OCI-LY1 (cell line): ENCODE results near the gene CHST15.

Source experiments
- H2AFZ ChIP-seq: fragments of 200-600 bp; sonication (generic), shearing (Covaris generic); 2 replicates; pipeline ENCODE4 v1.6.0; 2014; ENCODE audit warnings: antibody characterized with exemption, mild to moderate bottlenecking, low read length
- H3F3A ChIP-seq: fragments of 200-600 bp; sonication (generic), shearing (Covaris generic); 2 replicates; pipeline ENCODE4 v1.6.0; 2014; ENCODE audit warnings: mild to moderate bottlenecking, antibody characterized with exemption, low read length, moderate library complexity; ENCODE audit not compliant: insufficient read depth
- H3K27ac ChIP-seq: fragments of 200-600 bp; sonication (generic); 2 replicates; pipeline ENCODE4 v1.5.1; 2014; ENCODE audit warnings: low read length, mixed run types, mild to moderate bottlenecking, low read depth; ENCODE audit not compliant: poor library complexity, severe bottlenecking
- H3K27me3 ChIP-seq: fragments of 200-600 bp; sonication (generic); 2 replicates; pipeline ENCODE4 v1.6.0; 2014; ENCODE audit warnings: antibody characterized with exemption, mild to moderate bottlenecking, low read length, moderate library complexity; ENCODE audit not compliant: insufficient read depth
- H3K36me3 ChIP-seq: fragments of 200-600 bp; sonication (generic); 2 replicates; pipeline ENCODE4 v1.6.1; 2014; ENCODE audit warnings: mild to moderate bottlenecking, antibody characterized with exemption, low read length, moderate library complexity, mixed read lengths; ENCODE audit not compliant: insufficient read depth
- H3K4me1 ChIP-seq: fragments of 200-600 bp; sonication (generic); 2 replicates; pipeline ENCODE4 v1.5.1; 2014; ENCODE audit warnings: mild to moderate bottlenecking, low read length, moderate library complexity; ENCODE audit not compliant: insufficient read depth, severe bottlenecking
- H3K4me2 ChIP-seq: fragments of 200-600 bp; sonication (generic), shearing (Covaris generic); 2 replicates; pipeline ENCODE4 v1.6.1; 2014; ENCODE audit warnings: low read length
- H3K4me3 ChIP-seq: fragments of 200-600 bp; sonication (generic); 2 replicates; pipeline ENCODE4 v1.5.1; 2014; ENCODE audit warnings: low read length, low read depth, mild to moderate bottlenecking, mixed read lengths; ENCODE audit not compliant: poor library complexity, severe bottlenecking
- H3K79me2 ChIP-seq: fragments of 200-600 bp; shearing (Covaris generic); 2 replicates; pipeline ENCODE4 v1.6.1; 2016; ENCODE audit warnings: mixed run types, low read length, mixed read lengths; ENCODE audit not compliant: insufficient read depth
- H3K9ac ChIP-seq: fragments of 200-600 bp; sonication (generic), shearing (Covaris generic); 2 replicates; pipeline ENCODE4 v1.6.1; 2014; ENCODE audit warnings: mild to moderate bottlenecking, low read length, mixed read lengths
- H3K9me2 ChIP-seq: fragments of 200-600 bp; sonication (generic), shearing (Covaris generic); 2 replicates; pipeline ENCODE4 v1.6.1; 2014; ENCODE audit warnings: low read depth, mild to moderate bottlenecking, low read length, mixed read lengths
- H3K9me3 ChIP-seq: fragments of 200-600 bp; shearing (Covaris generic); 2 replicates; pipeline ENCODE4 v1.6.1; 2014; ENCODE audit warnings: low read length, mixed read lengths
- H4K20me1 ChIP-seq: fragments of 200-600 bp; sonication (generic), shearing (Covaris generic); 2 replicates; pipeline ENCODE4 v1.6.0; 2016; ENCODE audit warnings: mild to moderate bottlenecking, low read length; ENCODE audit not compliant: insufficient read depth
- CTCF ChIP-seq: fragments of 200-600 bp; sonication (generic), shearing (Covaris generic); IDR thresholded peaks from 2 replicates; pipeline ENCODE4 v1.5.1; 2017; ENCODE audit warnings: mild to moderate bottlenecking, antibody characterized with exemption, low read length, moderate library complexity, mixed read lengths
- EZH2 ChIP-seq: fragments of 200-600 bp; sonication (generic), shearing (Covaris generic); IDR thresholded peaks from 2 replicates; pipeline ENCODE4 v1.8.0; 2017; ENCODE audit warnings: borderline replicate concordance, mixed run types, mild to moderate bottlenecking, antibody characterized with exemption, low read length, moderate library complexity, mixed read lengths

The CHST15 gene

GRCh38 chr10:123991611-123992570, 101.5 kb downstream of the CHST15 start:
- H3K4me1 ChIP-seq: peaks cover 22% of the 10 kb centered on the region
- H2AFZ ChIP-seq: no peak overlapping the region
- H3K79me2 ChIP-seq: no peaks in the 10 kb centered on the region
- no peaks in the 10 kb centered on the region for H3K9me3 ChIP-seq
- no peak overlapping the region for H3K4me2 ChIP-seq
- 0 out of 2 replicates have a peak, but pooled peaks cover 4% of the 10 kb centered on the region for H3K27me3 ChIP-seq
- no peaks in the 10 kb centered on the region for H3F3A ChIP-seq
- H3K9ac ChIP-seq: no peak overlapping the region
- H3K36me3 ChIP-seq: no peaks in the 10 kb centered on the region
- no peak for TF ChIP-seq EZH2
- no peak for TF ChIP-seq CTCF
- H3K4me3 ChIP-seq: no peak overlapping the region
- no peaks in the 10 kb centered on the region for H4K20me1 ChIP-seq
- no peak overlapping the region for H3K27ac ChIP-seq
- no peaks in the 10 kb centered on the region for H3K9me2 ChIP-seq

GRCh38 chr10:123990889-123991288, 102.5 kb downstream of the CHST15 start:
- H3K36me3 ChIP-seq: no peaks in the 10 kb centered on the region
- no peak overlapping the region for H3K9ac ChIP-seq
- no peaks in the 10 kb centered on the region for H3K9me2 ChIP-seq
- no peak overlapping the region for H2AFZ ChIP-seq
- H3K9me3 ChIP-seq: no peaks in the 10 kb centered on the region
- H3K4me2 ChIP-seq: no peak overlapping the region
- 0 out of 2 replicates have a peak, but pooled peaks cover 4% of the 10 kb centered on the region for H3K27me3 ChIP-seq
- H3K79me2 ChIP-seq: no peaks in the 10 kb centered on the region
- no peak for TF ChIP-seq EZH2
- no peak for TF ChIP-seq CTCF
- H4K20me1 ChIP-seq: no peaks in the 10 kb centered on the region
- H3K4me3 ChIP-seq: no peak overlapping the region
- H3F3A ChIP-seq: no peaks in the 10 kb centered on the region
- no peak overlapping the region for H3K27ac ChIP-seq
- peaks cover 17% of the 10 kb centered on the region for H3K4me1 ChIP-seq

- no peak overlapping the region for H2AFZ ChIP-seq
- no peaks in the 10 kb centered on the region for H3F3A ChIP-seq
- H3K4me3 ChIP-seq: no peak overlapping the region
- TF ChIP-seq CTCF (no peak), EZH2 (no peak)
- no peak overlapping the region for H3K9ac ChIP-seq
- H3K36me3 ChIP-seq: no peaks in the 10 kb centered on the region
- 0 out of 2 replicates have a peak, but pooled peaks cover 4% of the 10 kb centered on the region for H3K27me3 ChIP-seq
- no peak overlapping the region for H3K4me2 ChIP-seq
- H4K20me1 ChIP-seq: no peaks in the 10 kb centered on the region
- H3K27ac ChIP-seq: no peak overlapping the region
- H3K4me1 ChIP-seq: no peaks in the 10 kb centered on the region
- H3K9me3 ChIP-seq: no peaks in the 10 kb centered on the region
- H3K9me2 ChIP-seq: no peaks in the 10 kb centered on the region
- H3K79me2 ChIP-seq: no peaks in the 10 kb centered on the region
These were observed 104.7 kb downstream of the CHST15 start for GRCh38 chr10:123988694-123989093.
